GM21390 (cell line): ENCODE measurements around the gene MB21D2.

Experiments used
- ATAC-seq: cut with Tn5 transposase; IDR thresholded peaks from one replicate; pipeline ENCODE4 v1.9.1; 2021; ENCODE audit not compliant: unreplicated experiment

Gene MB21D2

GRCh38 chr3:192923731-192924130 lies 6.1 kb upstream of the MB21D2 start:
- ATAC-seq: no peak

- ATAC-seq: no peak
Measured at GRCh38 chr3:192921793-192922192, 4.1 kb upstream of the MB21D2 start.

- ATAC-seq: no peak
Measured at GRCh38 chr3:192920411-192920810, 2.8 kb upstream of the MB21D2 start.

- no peak for ATAC-seq
Measured at GRCh38 chr3:192919901-192920300, 2.2 kb upstream of the MB21D2 start.

- no peak for ATAC-seq
Measured at GRCh38 chr3:192918275-192918588, 576 bp upstream of the MB21D2 start.

GRCh38 chr3:192917028-192917403 lies 640 bp downstream of the MB21D2 start:
- ATAC-seq: peak; percentile 34

GRCh38 chr3:192916371-192917027 lies 1.2 kb downstream of the MB21D2 start:
- ATAC-seq: peak; percentile 1

- ATAC-seq: no peak
Measured at GRCh38 chr3:192915722-192916121, 1.9 kb downstream of the MB21D2 start.

GRCh38 chr3:192915304-192915703 lies 2.4 kb downstream of the MB21D2 start:
- ATAC-seq: peak; percentile 21

GRCh38 chr3:192914848-192915247 lies 2.8 kb downstream of the MB21D2 start:
- ATAC-seq: no peak

- ATAC-seq: no peak
Measured at GRCh38 chr3:192913540-192913939, 4.1 kb downstream of the MB21D2 start.

- ATAC-seq: no peak
Measured at GRCh38 chr3:192911293-192911692, 6.4 kb downstream of the MB21D2 start.

- ATAC-seq: no peak
Measured at GRCh38 chr3:192907784-192908183, 9.9 kb downstream of the MB21D2 start.

GRCh38 chr3:192906940-192907339 lies 10.7 kb downstream of the MB21D2 start:
- ATAC-seq: no peak

GRCh38 chr3:192905980-192906678 lies 11.5 kb downstream of the MB21D2 start:
- no peak for ATAC-seq

- ATAC-seq: no peak
Measured at GRCh38 chr3:192904632-192905289, 12.9 kb downstream of the MB21D2 start.

- no peak for ATAC-seq
Measured at GRCh38 chr3:192902549-192902948, 15.1 kb downstream of the MB21D2 start.

- no peak for ATAC-seq
Measured at GRCh38 chr3:192901435-192901834, 16.2 kb downstream of the MB21D2 start.

- ATAC-seq: no peak
Measured at GRCh38 chr3:192899540-192899982, 18.1 kb downstream of the MB21D2 start.

GRCh38 chr3:192897005-192897404 lies 20.7 kb downstream of the MB21D2 start:
- no peak for ATAC-seq

GRCh38 chr3:192896208-192896607 lies 21.4 kb downstream of the MB21D2 start:
- no peak for ATAC-seq

GRCh38 chr3:192894676-192895075 lies 23.0 kb downstream of the MB21D2 start:
- no peak for ATAC-seq
